Activated CD4-positive, alpha-beta memory T cell treated with anti-CD3 and anti-CD28 coated beads for 36 hours (primary cell): ENCODE measurements around the gene C6orf120. TPM values are rescaled to one million over a fixed set of nuclear protein-coding genes. Genes with fewer than 3 reads are reported as not detected.

Experiments
- CTCF ChIA-PET: fragments of 350-600 bp; sonication (Branson Sonifier 250); formaldehyde crosslinking; loops from one replicate; lab custom pipeline; 2021; ENCODE audit warnings: antibody characterized with exemption, inconsistent platforms; lab: Charles Lee
- POLR2A ChIA-PET: fragments of 350-600 bp; sonication (Branson Sonifier 250); formaldehyde crosslinking; loops from one replicate; lab custom pipeline; 2021; ENCODE audit warnings: antibody characterized with exemption; lab: Charles Lee
- DNase-seq: peaks from one replicate; pipeline ENCODE4 v3.0.0-alpha.2; 2020
- H3K27ac Mint-ChIP-seq: one replicate; pipeline ENCODE4 v1.8.0; 2021; ENCODE audit warnings: mixed read lengths
- H3K27me3 Mint-ChIP-seq: one replicate; pipeline ENCODE4 v1.8.0; 2021; ENCODE audit warnings: mixed read lengths
- H3K36me3 Mint-ChIP-seq: one replicate; pipeline ENCODE4 v1.8.0; 2021; ENCODE audit warnings: mixed read lengths
- H3K4me1 Mint-ChIP-seq: one replicate; pipeline ENCODE4 v1.8.0; 2021; ENCODE audit warnings: low read depth, mixed read lengths
- H3K4me3 Mint-ChIP-seq: one replicate; pipeline ENCODE4 v1.8.0; 2021; ENCODE audit warnings: mild to moderate bottlenecking, mixed read lengths
- H3K9me3 Mint-ChIP-seq: one replicate; pipeline ENCODE4 v1.8.0; 2021; ENCODE audit warnings: mixed read lengths
- intact Hi-C: fragments of 100-400 bp; cut with micrococcal nuclease; formaldehyde crosslinking; loops from one replicate; pipeline ENCODE4 v1.15.1; 2023
- total RNA-seq, 2 experiments: library from RNA; stranded (reverse); gene quantifications; one replicate each; pipeline ENCODE4 v1.2.3, GENCODE V29; 2021

Gene C6orf120
- 10 to 100 TPM; 15.1 to 15.4 TPM for total RNA-seq

DNA sequence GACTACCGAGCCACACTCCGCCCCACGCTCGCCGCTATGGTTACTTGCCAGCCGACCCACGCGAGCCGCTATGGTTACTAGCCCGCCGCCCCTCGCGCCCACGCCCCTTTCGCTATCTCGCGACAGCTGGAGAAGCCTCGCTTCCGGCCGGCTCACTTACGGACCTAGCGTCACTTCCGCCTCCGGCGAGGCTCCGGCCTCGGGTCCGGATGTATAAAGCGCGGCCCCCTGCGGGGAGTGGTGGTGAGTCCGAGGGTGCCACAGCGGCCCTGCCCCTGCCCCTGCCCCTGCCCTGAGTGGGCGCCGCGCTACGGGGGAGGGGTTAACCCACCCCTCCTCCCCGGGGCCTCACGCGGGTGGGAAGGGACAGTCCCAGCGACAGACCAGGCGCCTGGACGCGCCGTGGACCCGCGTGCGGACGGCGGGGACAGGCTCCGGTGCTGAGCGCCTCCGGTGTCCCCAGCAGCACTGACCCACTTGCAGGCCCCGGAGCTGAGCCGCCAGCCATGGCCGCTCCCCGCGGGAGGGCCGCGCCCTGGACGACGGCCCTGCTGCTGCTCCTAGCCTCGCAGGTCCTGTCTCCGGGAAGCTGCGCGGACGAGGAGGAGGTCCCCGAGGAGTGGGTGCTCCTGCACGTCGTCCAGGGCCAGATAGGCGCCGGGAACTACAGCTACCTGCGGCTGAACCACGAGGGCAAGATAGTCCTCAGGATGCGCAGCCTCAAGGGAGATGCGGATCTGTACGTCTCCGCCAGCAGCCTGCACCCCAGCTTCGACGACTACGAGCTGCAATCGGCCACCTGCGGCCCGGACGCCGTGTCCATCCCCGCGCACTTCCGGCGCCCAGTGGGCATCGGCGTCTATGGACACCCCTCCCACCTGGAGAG, at the start of gene C6orf120, which contains the start of gene WDR27:
Gene C6orf120 (plus strand): TSS at position 173 of the 886 bp plus-strand sequence. CDS start 334 bp downstream, at position 507.
Gene WDR27 (minus strand): TSS at position 76 of the 886 bp plus-strand sequence. CDS start 13,024 bp downstream, outside the sequence.
- H3K27ac Mint-ChIP-seq: peak within 1 kb of the TSS; percentile 88
- DNase-seq: peak; percentile 99
- ChIA-PET POLR2A (interaction anchor here (0.7 to 4.3 kb wide), 13 partner anchors 9 to 882 kb away, joined by 3 to 49 read pairs (median 6); partner anchors contain the start of genes DYNLT2, ERMARD, PDCD2 and PHF10), CTCF (interaction anchor here (0.9 to 1.8 kb wide), 4 partner anchors 18 to 23 kb away, joined by 3 to 7 read pairs (median 5); no protein-coding TSS in a partner anchor)
- H3K27me3 Mint-ChIP-seq: no peaks in the 10 kb centered on the region
- no peaks in the 10 kb centered on the region for H3K9me3 Mint-ChIP-seq
- H3K4me3 Mint-ChIP-seq: peak within 1 kb of the TSS; percentile 89
- intact Hi-C loops: loop anchor here (1.0 to 10.0 kb wide), 8 partner anchors 20 to 852 kb away; partner anchors contain the start of genes DLL1, DYNLT2, ERMARD and TBP
- peaks cover 43% of the 10 kb centered on the region for H3K4me1 Mint-ChIP-seq
- H3K36me3 Mint-ChIP-seq: peaks cover 26% of the 10 kb centered on the region

DNA sequence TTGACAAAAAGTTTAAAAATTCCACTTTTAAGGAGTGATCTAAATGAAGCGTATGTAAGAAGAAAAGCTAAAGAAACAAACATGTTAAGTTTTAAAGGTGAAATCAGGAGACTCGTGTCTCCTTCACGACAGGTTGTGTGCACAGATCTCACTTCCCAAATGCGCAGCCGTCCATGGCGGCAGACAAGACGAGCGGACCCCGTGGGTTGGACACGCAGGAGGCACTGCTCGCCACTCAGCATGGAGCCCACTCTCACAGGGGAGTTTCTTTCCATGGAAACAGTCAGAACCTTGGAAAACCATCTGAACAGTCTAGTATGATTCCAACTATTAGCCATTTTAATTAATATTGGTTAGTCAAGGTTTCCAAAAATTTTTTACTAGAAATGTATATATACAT, 49.0 kb upstream of the C6orf120 start:
- Mint-ChIP-seq H3K4me1 (peaks cover 3% of the 10 kb centered on the region), H3K27ac (no peak overlapping the region), H3K4me3 (no peak overlapping the region), H3K36me3 (peaks cover 9% of the 10 kb centered on the region), H3K9me3 (no peaks in the 10 kb centered on the region), H3K27me3 (no peaks in the 10 kb centered on the region)
- intact Hi-C loops: no loop called here
- POLR2A ChIA-PET: no interaction called here
- CTCF ChIA-PET: no interaction called here
- no peak for DNase-seq

DNA sequence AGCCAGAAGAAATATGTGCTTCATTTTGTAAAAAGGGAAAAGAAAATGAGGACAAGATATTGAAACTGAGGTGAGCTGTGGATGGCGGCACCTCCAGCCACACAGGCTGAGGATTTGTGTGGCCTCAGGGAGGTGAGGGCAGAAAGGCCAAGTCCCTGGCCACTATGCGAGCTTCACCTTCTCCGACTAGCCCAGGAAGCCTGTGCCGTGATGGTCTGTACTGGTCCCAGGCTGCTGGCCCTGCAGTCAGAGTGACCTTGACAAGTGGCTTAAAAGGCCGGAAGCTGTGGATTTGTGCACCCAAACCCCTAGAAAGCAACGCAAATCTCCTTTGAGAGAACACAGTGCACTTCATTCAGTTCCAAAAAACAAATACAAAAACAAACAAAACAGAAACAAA, 48.2 kb upstream of the C6orf120 start:
- H3K9me3 Mint-ChIP-seq: no peaks in the 10 kb centered on the region
- H3K27me3 Mint-ChIP-seq: no peaks in the 10 kb centered on the region
- peaks cover 12% of the 10 kb centered on the region for H3K36me3 Mint-ChIP-seq
- intact Hi-C loops: loop anchor here (1.0 kb wide), 1 partner anchor 49 kb away; the partner anchor contains the start of genes C6orf120 and WDR27
- H3K4me3 Mint-ChIP-seq: no peak overlapping the region
- CTCF ChIA-PET: no interaction called here
- H3K4me1 Mint-ChIP-seq: peaks cover 3% of the 10 kb centered on the region
- DNase-seq: no peak
- POLR2A ChIA-PET: no interaction called here
- no peak overlapping the region for H3K27ac Mint-ChIP-seq

GRCh38 chr6:169654598-169655391, 47.1 kb upstream of the C6orf120 start:
- Mint-ChIP-seq H3K4me1 (peaks cover 3% of the 10 kb centered on the region), H3K9me3 (no peaks in the 10 kb centered on the region), H3K27ac (no peak overlapping the region), H3K27me3 (no peaks in the 10 kb centered on the region), H3K36me3 (peaks cover 20% of the 10 kb centered on the region), H3K4me3 (peak overlapping the region; percentile 77)
- ChIA-PET CTCF (interaction anchor here (0.5 kb wide), 1 partner anchor 991 kb away, joined by 6 read pairs; no protein-coding TSS in a partner anchor), POLR2A (no interaction called here)
- intact Hi-C loops: loop anchor here (1.0 kb wide), 1 partner anchor 48 kb away; the partner anchor contains the start of genes C6orf120 and WDR27
- peak; percentile 77 for DNase-seq

GRCh38 chr6:169656546-169657283, 45.2 kb upstream of the C6orf120 start:
- peaks cover 20% of the 10 kb centered on the region for H3K36me3 Mint-ChIP-seq
- no peaks in the 10 kb centered on the region for H3K9me3 Mint-ChIP-seq
- POLR2A ChIA-PET: interaction anchor here (0.6 kb wide), 1 partner anchor 123 kb away, joined by 3 read pairs; no protein-coding TSS in a partner anchor
- H3K27ac Mint-ChIP-seq: no peak overlapping the region
- intact Hi-C loops: no loop called here
- H3K4me3 Mint-ChIP-seq: no peak overlapping the region
- CTCF ChIA-PET: no interaction called here
- H3K27me3 Mint-ChIP-seq: no peaks in the 10 kb centered on the region
- peaks cover 3% of the 10 kb centered on the region for H3K4me1 Mint-ChIP-seq
- no peak for DNase-seq

GRCh38 chr6:169657284-169657610, 44.7 kb upstream of the C6orf120 start:
- peaks cover 3% of the 10 kb centered on the region for H3K4me1 Mint-ChIP-seq
- no peak overlapping the region for H3K4me3 Mint-ChIP-seq
- ChIA-PET POLR2A (no interaction called here), CTCF (no interaction called here)
- no peaks in the 10 kb centered on the region for H3K9me3 Mint-ChIP-seq
- H3K27ac Mint-ChIP-seq: no peak overlapping the region
- DNase-seq: no peak
- intact Hi-C loops: no loop called here
- no peaks in the 10 kb centered on the region for H3K27me3 Mint-ChIP-seq
- H3K36me3 Mint-ChIP-seq: peaks cover 24% of the 10 kb centered on the region

DNA sequence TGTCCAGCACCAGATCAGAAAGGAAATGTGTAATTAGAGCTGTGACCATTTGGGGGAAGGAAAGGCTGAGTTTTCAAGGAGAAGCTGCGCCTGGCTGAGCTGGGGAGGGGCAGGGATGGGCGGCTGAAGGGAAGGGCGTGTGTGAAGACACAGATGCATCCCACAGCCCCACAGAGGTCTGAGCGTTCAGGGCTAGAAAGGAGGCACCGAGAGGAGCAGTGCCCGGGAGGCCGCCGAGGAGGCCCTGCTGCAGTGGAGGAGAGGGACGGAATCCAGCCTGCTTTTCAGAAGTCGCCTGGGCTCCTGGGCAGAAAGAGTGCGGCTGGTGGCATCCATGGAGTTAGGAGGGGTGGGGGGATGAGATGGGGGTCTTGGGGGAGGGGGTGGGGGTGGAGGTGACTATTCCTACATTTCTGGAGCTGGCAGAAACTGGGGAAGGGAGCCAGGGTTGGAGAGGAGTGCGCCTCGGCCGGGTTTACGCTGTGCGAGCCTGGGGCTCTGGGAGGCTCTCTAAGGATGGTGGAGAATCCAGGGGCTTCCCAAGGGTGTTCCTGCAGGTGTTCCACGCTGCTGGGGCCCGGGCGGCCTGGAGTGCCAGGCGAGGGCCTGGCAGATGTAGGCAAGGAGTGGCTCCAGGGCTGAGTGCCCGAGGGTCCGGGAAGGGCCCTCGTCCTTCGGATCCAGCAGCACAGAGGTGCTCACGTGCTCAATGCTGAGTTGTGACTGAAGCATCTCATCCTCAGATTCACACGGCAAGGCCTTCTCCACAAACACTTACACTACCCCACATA, 41.9 kb upstream of the C6orf120 start:
- ChIA-PET CTCF (no interaction called here), POLR2A (no interaction called here)
- DNase-seq: no peak
- Mint-ChIP-seq H3K27me3 (no peaks in the 10 kb centered on the region), H3K4me1 (peaks cover 3% of the 10 kb centered on the region), H3K9me3 (no peaks in the 10 kb centered on the region), H3K36me3 (peaks cover 34% of the 10 kb centered on the region), H3K27ac (no peak overlapping the region), H3K4me3 (no peak overlapping the region)
- intact Hi-C loops: no loop called here

- ChIA-PET CTCF (interaction anchor here (0.6 kb wide), 1 partner anchor 326 kb away, joined by 3 read pairs; no protein-coding TSS in a partner anchor), POLR2A (no interaction called here)
- no peaks in the 10 kb centered on the region for H3K9me3 Mint-ChIP-seq
- H3K27ac Mint-ChIP-seq: no peak overlapping the region
- peaks cover 38% of the 10 kb centered on the region for H3K36me3 Mint-ChIP-seq
- DNase-seq: no peak
- H3K27me3 Mint-ChIP-seq: no peaks in the 10 kb centered on the region
- H3K4me3 Mint-ChIP-seq: no peak overlapping the region
- intact Hi-C loops: no loop called here
- no peaks in the 10 kb centered on the region for H3K4me1 Mint-ChIP-seq
Measured at GRCh38 chr6:169660751-169661390, 41.1 kb upstream of the C6orf120 start.

GRCh38 chr6:169661391-169661756, 40.6 kb upstream of the C6orf120 start:
- POLR2A ChIA-PET: no interaction called here
- CTCF ChIA-PET: interaction anchor here (0.6 kb wide), 1 partner anchor 325 kb away, joined by 3 read pairs; no protein-coding TSS in a partner anchor
- Mint-ChIP-seq H3K9me3 (no peaks in the 10 kb centered on the region), H3K27ac (no peak overlapping the region), H3K36me3 (peaks cover 37% of the 10 kb centered on the region), H3K27me3 (no peaks in the 10 kb centered on the region), H3K4me3 (no peak overlapping the region), H3K4me1 (no peaks in the 10 kb centered on the region)
- intact Hi-C loops: no loop called here
- DNase-seq: no peak

DNA sequence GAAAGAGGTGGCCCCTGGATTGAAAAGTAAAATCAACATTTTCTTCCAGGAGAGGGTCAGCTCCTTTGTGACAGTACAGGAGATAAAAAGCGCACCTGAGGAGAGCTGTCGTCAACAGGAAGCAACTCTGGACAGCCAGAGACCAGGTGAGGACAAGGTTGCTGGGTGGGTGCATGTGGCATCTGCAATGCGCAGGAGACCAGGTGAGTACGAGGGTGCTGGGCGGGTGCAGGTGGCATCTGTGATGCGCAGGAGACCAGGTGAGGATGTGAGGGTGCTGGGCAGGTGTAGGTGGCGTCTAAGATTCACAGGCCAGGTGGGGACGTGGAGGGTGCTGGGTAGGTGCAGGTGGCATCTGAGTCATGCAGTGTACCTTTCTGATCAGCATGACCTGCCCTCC, 38.5 kb upstream of the C6orf120 start:
- Mint-ChIP-seq H3K27me3 (no peaks in the 10 kb centered on the region), H3K4me1 (no peaks in the 10 kb centered on the region), H3K9me3 (no peaks in the 10 kb centered on the region), H3K4me3 (no peak overlapping the region), H3K36me3 (peaks cover 32% of the 10 kb centered on the region), H3K27ac (no peak overlapping the region)
- intact Hi-C loops: no loop called here
- DNase-seq: no peak
- ChIA-PET POLR2A (no interaction called here), CTCF (no interaction called here)
